ENCODE data around the gene MSI2. TPM values are rescaled to one million over a fixed set of nuclear protein-coding genes. Genes with fewer than 3 reads are reported as not detected.

MSI2 gene
- total RNA-seq, 2 experiments from 2014 or later: 131 to 164 TPM

DNA sequence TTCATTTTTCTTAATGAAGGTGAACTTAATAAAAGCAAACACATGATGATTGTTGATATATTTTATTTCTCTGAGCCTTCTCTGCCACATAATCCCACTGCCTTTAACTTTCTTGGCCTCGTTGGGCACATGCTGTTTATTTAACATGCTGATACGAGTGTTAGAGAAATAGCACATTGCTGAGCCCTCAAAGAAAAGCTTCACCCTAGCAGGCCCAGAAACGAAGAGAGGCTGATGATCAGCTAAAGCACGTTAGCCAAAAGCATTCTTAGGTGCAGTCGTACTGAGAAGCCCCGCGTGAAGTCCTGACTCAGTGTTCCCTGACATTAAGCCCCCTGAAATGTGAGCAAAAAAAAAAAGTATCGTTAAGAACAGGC lies 366.0 kb downstream of the MSI2 start:
- TF ChIP-seq EZH2phosphoT487 (IDR thresholded peaks at IDR 0.05; ENCODE audit: borderline replicate concordance, low read depth, low read length) (no peak), CTCF (conservative IDR thresholded peaks at IDR 0.05; ENCODE audit: low read length) (no peak)
- H3K9me2 ChIP-seq (ENCODE audit: insufficient read depth, low read length): no peaks in the 10 kb centered on the region
- peaks cover 3% of the 10 kb centered on the region for H3K9me3 ChIP-seq (ENCODE audit: low read length)
- intact Hi-C loops (cut with micrococcal nuclease; ENCODE audit: unreplicated experiment): loop anchor here (2.0 to 10.0 kb wide), 2 partner anchors 265 to 713 kb away; no protein-coding TSS in a partner anchor
- BruUV-seq (replicated peaks): TSS peak; percentile 93
- H3K4me2 ChIP-seq (ENCODE audit: low read length): peak overlapping the region; percentile 87
- peaks cover 15% of the 10 kb centered on the region for H3K36me3 ChIP-seq (ENCODE audit: insufficient read depth, low read length)
- peak overlapping the region; percentile 65; the same call in 1 of the 2 replicates for H2AFZ ChIP-seq (ENCODE audit: low read length)
- no peak for DNase-seq (ENCODE audit: low spot score)
- H4K20me1 ChIP-seq (ENCODE audit: insufficient read depth, low read length): no peaks in the 10 kb centered on the region
- H3K79me2 ChIP-seq (ENCODE audit: insufficient read depth, low read depth, low read length): no peaks in the 10 kb centered on the region
- H3K4me3 ChIP-seq (ENCODE audit: low read depth, low read length, poor library complexity, severe bottlenecking): peak overlapping the region; percentile 50
- peaks cover 51% of the 10 kb centered on the region for H3K4me1 ChIP-seq (ENCODE audit: insufficient read depth, low read length, poor library complexity, severe bottlenecking)
- CTCF ChIA-PET (ENCODE audit: unreplicated experiment): interaction anchor here (0.6 to 1.8 kb wide), 8 partner anchors 14 to 715 kb away, joined by 3 to 8 read pairs (median 4); no protein-coding TSS in a partner anchor
- H3K27ac ChIP-seq (ENCODE audit: low read depth, low read length, poor library complexity, severe bottlenecking): peak overlapping the region; percentile 76
- POLR2A ChIA-PET: interaction anchor here (0.6 to 3.9 kb wide), 10 partner anchors 15 to 182 kb away, joined by 3 to 36 read pairs (median 4); no protein-coding TSS in a partner anchor

- Histone ChIP-seq H3K9me3 (ENCODE audit: low read length) (no peaks in the 10 kb centered on the region), H3K79me2 (ENCODE audit: insufficient read depth, low read depth, low read length) (no peaks in the 10 kb centered on the region), H3K4me1 (ENCODE audit: insufficient read depth, low read length, poor library complexity, severe bottlenecking) (peaks cover 52% of the 10 kb centered on the region), H3K27ac (ENCODE audit: low read depth, low read length, poor library complexity, severe bottlenecking) (peak overlapping the region; percentile 76), H3K36me3 (ENCODE audit: insufficient read depth, low read length) (peaks cover 15% of the 10 kb centered on the region), H3K9me2 (ENCODE audit: insufficient read depth, low read length) (no peaks in the 10 kb centered on the region), H2AFZ (ENCODE audit: low read length) (peak overlapping the region; percentile 65; the same call in 1 of the 2 replicates), H3K4me3 (ENCODE audit: low read depth, low read length, poor library complexity, severe bottlenecking) (peak overlapping the region; percentile 50), H3K4me2 (ENCODE audit: low read length) (peak overlapping the region; percentile 87), H4K20me1 (ENCODE audit: insufficient read depth, low read length) (no peaks in the 10 kb centered on the region)
- no peak for TF ChIP-seq CTCF (conservative IDR thresholded peaks at IDR 0.05; ENCODE audit: low read length)
- no peak for TF ChIP-seq EZH2phosphoT487 (IDR thresholded peaks at IDR 0.05; ENCODE audit: borderline replicate concordance, low read depth, low read length)
- DNase-seq (ENCODE audit: low spot score): peak; percentile 88
- POLR2A ChIA-PET: interaction anchor here (0.6 to 3.9 kb wide), 14 partner anchors 14 to 265 kb away, joined by 3 to 36 read pairs (median 4); no protein-coding TSS in a partner anchor
- intact Hi-C loops (cut with micrococcal nuclease; ENCODE audit: unreplicated experiment): loop anchor here (1.0 to 10.0 kb wide), 3 partner anchors 18 to 712 kb away; no protein-coding TSS in a partner anchor
- CTCF ChIA-PET (ENCODE audit: unreplicated experiment): interaction anchor here (0.6 to 1.8 kb wide), 8 partner anchors 14 to 715 kb away, joined by 3 to 8 read pairs (median 4); no protein-coding TSS in a partner anchor
- BruUV-seq (replicated peaks): no TSS peak
Measured at GRCh38 chr17:57622683-57623433, 366.5 kb downstream of the MSI2 start.
